ENCODE data around the gene MCTP1.

MCTP1 gene

GRCh38 chr5:95251185-95251584 lies 33.7 kb downstream of the MCTP1 start:
- Histone ChIP-seq H3K9ac (ENCODE audit: low read length) (no peak overlapping the region), H3K4me1 (ENCODE audit: low read length) (no peaks in the 10 kb centered on the region), H3K27ac (ENCODE audit: low read length) (no peak overlapping the region), H3K9me3 (ENCODE audit: insufficient read depth, low read length) (no peaks in the 10 kb centered on the region), H3K4me2 (ENCODE audit: low read length) (no peak overlapping the region), H2AFZ (ENCODE audit: low read depth, low read length) (no peak overlapping the region), H4K20me1 (ENCODE audit: insufficient read depth, low read length) (no peaks in the 10 kb centered on the region), H3K79me2 (ENCODE audit: low read length) (no peaks in the 10 kb centered on the region), H3K27me3 (ENCODE audit: low read depth, low read length) (no peaks in the 10 kb centered on the region), H3K36me3 (replicated peaks; ENCODE audit: low read depth, low read length) (no peaks in the 10 kb centered on the region), H3K4me3 (ENCODE audit: low read length) (no peak overlapping the region)
- no peak for TF ChIP-seq EZH2phosphoT487 (IDR thresholded peaks at IDR 0.05; ENCODE audit: low read depth)

- Histone ChIP-seq H3K27me3 (ENCODE audit: low read depth, low read length) (no peaks in the 10 kb centered on the region), H3K4me1 (ENCODE audit: low read length) (peaks cover 23% of the 10 kb centered on the region), H3K36me3 (replicated peaks; ENCODE audit: low read depth, low read length) (no peaks in the 10 kb centered on the region), H3K27ac (ENCODE audit: low read length) (no peak overlapping the region), H3K9me3 (ENCODE audit: insufficient read depth, low read length) (no peaks in the 10 kb centered on the region), H3K4me2 (ENCODE audit: low read length) (no peak overlapping the region), H3K79me2 (ENCODE audit: low read length) (no peaks in the 10 kb centered on the region), H3K9ac (ENCODE audit: low read length) (no peak overlapping the region), H3K4me3 (ENCODE audit: low read length) (no peak overlapping the region), H4K20me1 (ENCODE audit: insufficient read depth, low read length) (no peaks in the 10 kb centered on the region), H2AFZ (ENCODE audit: low read depth, low read length) (no peak overlapping the region)
- no peak for TF ChIP-seq CTCF (IDR thresholded peaks at IDR 0.05; ENCODE audit: low read depth, low read length)
- no peak for TF ChIP-seq EZH2phosphoT487 (IDR thresholded peaks at IDR 0.05; ENCODE audit: low read depth)
These were observed 40.4 kb downstream of the MCTP1 start for GRCh38 chr5:95244479-95244878.

GRCh38 chr5:95241635-95242034 lies 43.3 kb downstream of the MCTP1 start:
- Histone ChIP-seq H3K4me2 (ENCODE audit: low read length) (peak overlapping the region; percentile 60), H3K79me2 (ENCODE audit: low read length) (no peaks in the 10 kb centered on the region), H2AFZ (ENCODE audit: low read depth, low read length) (no peak overlapping the region), H3K36me3 (replicated peaks; ENCODE audit: low read depth, low read length) (no peaks in the 10 kb centered on the region), H3K4me1 (ENCODE audit: low read length) (peaks cover 31% of the 10 kb centered on the region), H3K9me3 (ENCODE audit: insufficient read depth, low read length) (no peaks in the 10 kb centered on the region), H3K9ac (ENCODE audit: low read length) (peak overlapping the region; percentile 33; the same call in 1 of the 2 replicates), H3K27me3 (ENCODE audit: low read depth, low read length) (no peaks in the 10 kb centered on the region), H3K27ac (ENCODE audit: low read length) (peak overlapping the region; percentile 61), H3K4me3 (ENCODE audit: low read length) (0 out of 2 replicates have a peak overlapping the region, but pooled peaks have one; percentile 32), H4K20me1 (ENCODE audit: insufficient read depth, low read length) (no peaks in the 10 kb centered on the region)
- TF ChIP-seq EZH2phosphoT487 (IDR thresholded peaks at IDR 0.05; ENCODE audit: low read depth) (no peak), CTCF (IDR thresholded peaks at IDR 0.05; ENCODE audit: low read depth, low read length) (no peak)

- Histone ChIP-seq H3K27me3 (ENCODE audit: low read depth, low read length) (no peaks in the 10 kb centered on the region), H4K20me1 (ENCODE audit: insufficient read depth, low read length) (no peaks in the 10 kb centered on the region), H3K4me3 (ENCODE audit: low read length) (0 out of 2 replicates have a peak overlapping the region, but pooled peaks have one; percentile 32), H3K27ac (ENCODE audit: low read length) (peak overlapping the region; percentile 61), H3K36me3 (replicated peaks; ENCODE audit: low read depth, low read length) (no peaks in the 10 kb centered on the region), H3K4me2 (ENCODE audit: low read length) (peak overlapping the region; percentile 60), H3K9me3 (ENCODE audit: insufficient read depth, low read length) (no peaks in the 10 kb centered on the region), H3K79me2 (ENCODE audit: low read length) (no peaks in the 10 kb centered on the region), H2AFZ (ENCODE audit: low read depth, low read length) (no peak overlapping the region), H3K9ac (ENCODE audit: low read length) (peak overlapping the region; percentile 10; the same call in 1 of the 2 replicates), H3K4me1 (ENCODE audit: low read length) (peaks cover 31% of the 10 kb centered on the region)
- no peak for TF ChIP-seq CTCF (IDR thresholded peaks at IDR 0.05; ENCODE audit: low read depth, low read length)
- no peak for TF ChIP-seq EZH2phosphoT487 (IDR thresholded peaks at IDR 0.05; ENCODE audit: low read depth)
These were observed 43.7 kb downstream of the MCTP1 start for GRCh38 chr5:95241161-95241560.

Measured in OCI-LY3 (cell line).